GM19455 (cell line): ENCODE results near the gene DCLK2.
A peak's percentile ranks its signal among the peaks of the same experiment; 100 is the strongest.

Source experiments
- ATAC-seq: cut with Tn5 transposase; IDR thresholded peaks from one replicate; pipeline ENCODE4 v1.9.1; 2021; ENCODE audit not compliant: unreplicated experiment

The DCLK2 gene

DNA sequence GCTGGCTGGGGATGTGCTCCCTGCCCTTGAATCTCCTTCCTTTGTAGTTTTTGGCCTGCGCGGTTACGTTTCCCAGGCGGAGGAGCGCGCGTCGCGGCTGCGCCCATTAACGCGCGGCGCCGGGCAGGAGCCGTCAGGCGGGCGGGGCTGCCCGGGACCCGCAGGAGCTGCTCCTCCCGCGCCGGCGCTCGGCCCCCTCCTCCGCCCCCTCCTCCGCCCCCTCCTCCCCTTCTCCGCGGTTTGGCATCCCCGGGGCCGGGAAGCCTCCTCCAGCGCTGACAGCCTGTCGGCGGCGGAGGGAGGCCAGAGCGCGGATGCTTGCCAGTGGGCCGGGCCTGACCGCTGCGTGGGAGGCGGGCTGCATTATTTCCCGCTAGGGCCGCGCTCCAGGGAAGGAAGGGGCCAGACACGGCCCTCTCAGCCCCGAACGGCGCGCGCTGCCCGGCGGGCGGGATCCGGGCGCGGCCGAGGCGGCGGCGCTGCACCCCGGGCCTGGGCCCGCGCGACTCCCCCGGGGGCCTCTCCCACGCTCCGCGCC lies at the start of gene DCLK2:
Gene DCLK2 (plus strand): TSS at position 405 of the 538 bp plus-strand sequence. CDS start 583 bp downstream, outside the sequence.
- no peak for ATAC-seq

DNA sequence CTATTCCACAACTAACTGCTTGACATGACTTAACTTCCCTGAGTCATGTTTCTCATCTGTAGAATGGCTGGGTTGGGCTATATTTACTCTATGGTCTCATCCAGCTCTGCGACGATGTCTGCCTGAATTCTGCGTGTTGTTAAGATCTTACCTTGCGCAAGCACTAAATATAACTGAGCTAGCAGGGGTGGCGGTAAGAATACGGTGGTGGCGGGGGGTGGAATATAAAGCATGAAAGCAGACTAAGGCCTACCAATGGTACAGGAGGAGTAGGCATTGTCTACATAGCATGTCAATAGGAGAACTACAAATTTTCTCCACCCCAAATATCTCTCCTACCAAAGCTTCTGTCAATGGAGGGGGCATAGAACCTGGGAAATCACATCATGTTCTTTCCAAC lies 45.7 kb upstream of the DCLK2 start:
- no peak for ATAC-seq

DNA sequence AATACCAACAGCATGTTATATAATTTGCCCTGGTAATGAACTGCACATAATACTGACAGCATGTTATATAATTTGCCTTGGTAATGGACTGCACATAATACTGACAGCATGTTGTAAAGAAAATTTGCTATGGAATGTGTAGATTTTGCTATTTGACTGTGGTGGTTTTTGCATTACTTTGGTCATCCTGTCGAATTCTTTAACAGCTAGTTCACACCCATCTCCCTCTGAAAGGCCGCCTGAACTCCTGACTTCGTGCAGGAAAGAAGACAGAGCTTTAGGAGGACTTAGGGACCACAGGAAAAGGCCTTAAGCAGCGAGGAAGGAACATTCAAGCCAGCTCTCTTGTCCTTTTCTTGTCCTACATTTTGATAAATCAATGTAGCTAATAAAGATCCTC lies 45.2 kb upstream of the DCLK2 start:
- no peak for ATAC-seq

DNA sequence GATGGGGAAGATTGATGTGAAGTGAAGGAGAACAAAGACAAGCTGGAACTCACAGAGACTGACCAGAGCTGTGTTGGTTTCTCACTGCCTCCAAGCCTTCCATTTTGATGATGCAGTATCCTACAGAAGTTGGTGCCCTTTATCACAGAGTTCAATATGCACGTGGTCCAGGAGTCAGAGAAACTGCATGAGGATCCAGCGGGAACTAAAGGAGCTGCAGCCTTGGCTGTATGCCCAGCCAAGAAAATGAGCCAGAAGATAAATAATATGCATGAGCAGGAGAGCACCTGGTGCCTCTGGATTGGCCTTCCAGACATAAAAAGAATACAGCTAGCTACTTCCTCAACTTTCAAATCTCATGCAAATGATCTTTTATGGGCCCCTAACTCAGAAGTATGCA lies 44.3 kb upstream of the DCLK2 start:
- no peak for ATAC-seq

DNA sequence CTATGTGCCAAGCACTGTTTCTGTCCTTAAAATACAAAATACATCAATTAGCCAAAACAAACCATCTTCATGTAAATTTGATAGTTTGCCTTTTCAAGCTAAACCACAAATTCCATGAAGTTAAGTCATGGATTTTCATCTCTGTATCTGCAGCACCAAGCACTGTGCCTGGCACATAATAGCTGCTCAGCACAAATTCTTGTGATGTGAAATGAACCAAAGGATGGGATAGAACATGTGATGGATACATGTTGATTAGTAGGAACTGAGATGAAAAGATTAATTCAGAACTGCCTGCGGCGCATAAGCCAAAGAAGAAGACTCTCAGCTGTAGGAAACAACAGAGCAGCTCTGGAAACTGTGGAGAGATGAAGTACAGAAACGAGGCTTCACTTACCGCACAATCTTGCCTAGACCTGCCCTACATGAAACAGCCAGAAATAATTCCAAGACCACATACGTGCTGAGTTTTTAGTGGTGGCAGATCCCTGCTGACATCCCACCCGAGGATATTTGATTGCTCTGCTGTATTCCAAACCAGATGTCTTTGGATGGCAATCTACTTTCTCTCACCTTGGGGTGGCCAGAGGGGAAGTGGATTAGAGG lies 40.9 kb upstream of the DCLK2 start:
- no peak for ATAC-seq

DNA sequence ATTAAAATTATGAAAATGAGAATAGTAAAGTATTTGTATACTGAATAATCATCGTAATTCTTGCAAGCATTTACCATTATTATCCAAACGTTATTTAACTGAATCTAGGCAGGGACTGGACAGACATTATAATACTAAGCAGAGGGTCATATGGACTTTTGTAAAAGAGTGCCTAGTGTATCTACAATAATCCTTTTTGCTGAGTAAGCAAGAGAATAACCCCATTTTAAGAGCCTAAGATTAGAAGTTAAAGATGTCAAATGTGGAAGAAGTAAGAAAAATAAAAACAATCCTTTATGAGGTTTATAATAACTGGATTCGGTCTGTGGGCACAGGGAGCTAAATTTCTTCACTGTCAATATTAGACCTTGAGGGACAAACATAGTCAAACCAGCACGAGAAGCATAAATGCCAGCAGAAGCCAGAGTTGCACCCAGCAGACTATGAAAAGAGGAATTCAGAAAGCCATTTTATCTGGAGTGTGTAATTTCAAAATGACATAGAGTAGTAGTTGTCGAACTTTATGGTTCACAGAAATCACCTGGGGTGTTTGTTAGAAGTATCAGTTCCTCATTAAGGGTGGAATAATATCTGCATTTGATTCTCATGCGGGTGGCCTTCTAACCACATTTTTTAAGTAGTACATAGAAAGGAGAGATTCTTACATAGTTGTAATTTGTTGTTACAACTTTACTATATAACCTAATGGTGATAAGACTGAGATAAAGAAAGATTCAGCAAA lies 39.7 kb upstream of the DCLK2 start:
- ATAC-seq = peak; percentile 94

DNA sequence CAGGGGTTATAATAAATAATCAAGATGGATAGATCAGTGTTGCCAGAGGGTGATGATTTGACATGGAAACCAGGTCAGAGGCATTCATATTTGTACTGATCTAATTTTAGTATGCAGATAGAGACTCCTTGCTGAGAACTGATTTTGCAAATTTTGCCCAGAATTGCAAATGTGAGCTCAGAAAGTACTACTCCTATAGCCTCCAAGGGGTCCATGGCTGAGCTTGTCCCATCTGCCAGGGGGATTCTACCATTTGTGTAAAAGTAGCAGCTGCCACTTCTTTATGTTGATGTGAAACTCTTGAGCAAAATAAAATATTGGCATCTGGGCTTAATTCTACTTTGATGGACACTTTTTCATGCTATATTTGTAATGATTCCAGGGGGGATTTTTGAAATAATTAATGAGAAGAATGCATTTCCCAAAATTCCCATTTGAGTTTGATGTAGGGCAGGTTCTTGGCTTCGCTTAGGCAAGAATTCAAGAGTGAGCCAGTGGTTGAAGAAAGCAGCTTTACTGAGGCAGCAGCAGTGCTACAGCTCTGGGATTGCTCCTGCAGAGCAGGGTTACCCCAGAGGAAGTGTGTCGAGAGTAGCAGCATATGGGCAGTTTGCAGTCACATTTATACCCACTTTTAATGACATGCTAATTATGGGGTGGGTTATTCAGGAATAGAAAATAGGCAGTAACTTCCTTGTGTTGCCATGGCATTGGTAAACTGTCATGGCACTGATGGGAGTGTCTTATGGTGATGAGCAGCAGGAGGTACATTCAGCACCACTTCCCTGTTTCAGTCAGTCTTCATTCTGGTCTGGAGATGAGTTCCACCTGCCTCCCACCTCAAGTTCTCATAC lies 38.7 kb upstream of the DCLK2 start:
- ATAC-seq = no peak

DNA sequence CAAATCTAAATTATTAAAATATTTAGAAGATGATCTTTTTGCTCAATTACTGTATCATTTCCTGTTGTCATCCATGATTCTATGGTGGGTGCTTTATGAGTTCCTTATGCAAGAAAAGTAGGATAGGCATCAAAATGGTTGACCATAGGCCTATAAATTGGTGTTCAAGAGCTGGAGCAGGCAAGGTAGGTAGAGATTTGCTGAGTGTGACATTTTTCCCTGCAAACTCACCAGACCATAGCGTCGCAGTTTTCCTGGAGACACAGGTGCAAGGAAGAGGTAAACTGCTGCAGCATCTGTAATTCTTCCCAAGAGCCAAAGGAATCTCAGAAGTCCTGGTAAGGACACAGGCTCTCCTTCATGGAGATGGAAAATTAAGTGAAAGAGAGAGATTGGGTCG lies 33.7 kb upstream of the DCLK2 start:
- no peak for ATAC-seq

DNA sequence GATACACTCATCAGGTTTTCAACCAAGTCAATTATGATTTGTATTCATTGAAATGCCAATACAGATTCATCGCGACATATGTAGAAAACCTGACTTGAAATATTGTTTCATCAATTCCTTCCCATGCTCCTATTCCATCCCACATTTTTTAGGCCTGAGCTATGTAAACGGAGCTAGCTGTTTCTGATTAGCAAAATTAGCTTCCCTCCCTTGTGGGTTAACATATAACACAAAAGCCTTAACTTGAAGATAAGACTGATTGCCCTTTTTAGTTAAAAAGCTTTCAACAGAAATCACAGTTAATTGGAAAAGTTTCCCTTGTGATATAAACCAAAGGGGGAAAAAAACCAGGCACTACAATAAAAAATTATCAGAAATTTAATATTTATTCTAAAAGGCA lies 32.8 kb upstream of the DCLK2 start:
- no peak for ATAC-seq

DNA sequence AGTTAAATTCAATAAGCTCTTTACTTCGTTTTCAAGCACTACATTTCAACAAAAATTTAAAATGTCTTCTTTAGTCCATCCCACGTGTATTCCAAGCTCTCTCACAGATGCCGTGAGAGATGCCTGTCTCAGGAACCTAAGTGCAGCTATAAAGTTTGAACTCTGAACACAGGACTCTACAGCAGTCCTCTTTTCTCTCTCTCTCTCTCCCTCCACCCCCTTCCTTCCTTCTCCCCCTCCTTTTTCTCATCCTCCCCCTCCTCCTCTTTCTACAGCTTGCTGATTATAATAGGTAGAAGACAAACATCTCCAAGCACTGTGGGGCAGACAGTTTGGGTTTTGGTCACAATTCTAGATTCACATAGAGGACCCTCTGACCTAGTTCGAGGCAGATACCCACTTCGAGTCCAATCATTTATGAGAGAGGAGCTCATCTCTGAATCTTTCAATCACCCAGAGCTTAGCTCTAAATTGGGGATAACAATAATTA lies 31.5 kb upstream of the DCLK2 start:
- no peak for ATAC-seq

DNA sequence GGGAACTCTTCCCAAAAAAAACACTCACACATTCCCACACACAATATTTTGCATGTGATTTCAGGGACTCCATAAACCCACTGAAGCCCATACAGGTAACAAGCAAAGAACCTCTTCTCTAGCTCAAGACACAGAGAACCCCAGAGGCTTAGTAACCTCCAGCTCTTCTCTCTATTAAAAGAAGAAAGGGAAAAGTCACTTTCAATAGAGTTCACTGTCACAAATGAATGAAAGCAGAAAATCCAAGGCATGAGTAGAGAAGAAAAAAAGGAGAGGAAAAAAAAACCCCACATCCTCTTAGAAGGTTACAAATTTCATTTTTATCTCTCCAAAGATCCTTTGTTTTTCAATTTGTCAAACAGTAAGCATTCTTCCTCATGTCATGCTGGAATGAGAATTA lies 30.7 kb upstream of the DCLK2 start:
- no peak for ATAC-seq

DNA sequence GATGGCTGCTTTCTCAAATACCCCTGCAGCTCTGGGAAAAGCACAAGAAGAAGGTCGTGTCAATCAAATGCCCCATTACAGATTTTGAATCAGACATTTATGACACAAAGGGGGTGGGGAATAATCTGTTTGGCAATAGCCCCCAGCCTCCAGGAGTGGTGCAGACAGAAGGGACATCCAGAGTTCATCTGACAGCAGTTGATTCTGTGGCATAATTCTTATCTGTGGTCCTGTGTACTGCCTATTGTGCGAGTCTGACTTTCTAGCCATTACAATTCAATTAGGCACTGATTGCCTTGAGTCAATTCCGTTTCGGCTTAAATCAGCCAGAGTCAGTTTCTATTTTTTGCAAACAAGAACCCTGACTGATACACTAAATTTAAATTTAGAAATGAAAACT lies 28.6 kb upstream of the DCLK2 start:
- no peak for ATAC-seq

DNA sequence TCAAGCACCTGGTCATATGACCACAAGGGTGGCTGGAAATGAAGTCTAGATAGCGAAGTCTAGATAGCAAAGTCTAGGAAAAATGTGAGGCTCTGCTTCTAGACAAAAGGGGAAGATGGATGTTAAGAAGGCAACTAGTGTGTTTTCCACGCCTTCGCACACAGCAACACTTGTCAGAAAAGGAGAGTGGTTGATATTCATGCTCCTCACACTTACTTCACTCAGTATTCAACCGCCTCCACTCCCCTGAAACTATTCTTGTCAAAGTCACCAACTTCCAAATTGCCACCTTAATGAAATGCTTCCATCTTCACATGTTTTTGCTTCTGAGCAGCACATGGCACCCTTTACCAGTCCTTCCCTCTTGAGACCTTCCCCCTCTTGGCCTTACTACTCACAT lies 27.7 kb upstream of the DCLK2 start:
- ATAC-seq = no peak

DNA sequence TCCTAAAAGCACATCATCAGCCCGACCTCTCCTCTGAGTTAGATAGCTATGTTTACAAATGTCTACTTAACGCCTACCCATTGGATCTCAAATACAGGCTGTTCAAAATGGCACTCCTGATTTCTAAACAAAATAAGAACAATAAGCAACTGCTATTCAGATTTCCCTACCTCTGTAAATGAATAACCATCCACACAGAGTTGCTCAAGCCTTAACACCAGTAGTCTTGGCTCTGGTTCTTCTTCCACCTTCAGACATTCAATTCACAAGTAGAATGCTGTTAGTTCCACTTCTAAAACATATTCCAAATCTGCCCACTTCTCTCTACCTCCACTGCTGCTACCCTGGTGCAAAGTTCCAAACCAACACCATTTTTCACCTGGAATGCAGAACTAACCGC lies 27.1 kb upstream of the DCLK2 start:
- ATAC-seq = no peak

DNA sequence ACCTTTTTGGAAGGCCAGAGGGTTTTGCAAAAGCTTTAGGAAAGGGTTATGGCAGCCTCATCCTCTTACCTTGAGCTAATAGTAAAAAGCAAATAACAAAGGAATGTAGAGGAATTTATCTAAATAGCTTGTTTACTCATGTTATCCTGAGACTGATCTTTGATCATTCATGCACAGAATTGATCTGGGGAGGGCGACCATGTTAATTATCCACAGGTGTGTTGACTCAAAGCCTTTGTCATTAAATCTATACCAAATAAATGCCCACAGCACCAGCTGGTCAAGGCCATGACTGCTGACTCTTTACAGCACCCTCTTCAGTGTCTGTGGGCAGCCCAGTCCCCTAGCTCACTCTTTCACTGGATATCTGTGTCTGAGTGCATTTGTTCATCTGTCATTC lies 22.8 kb upstream of the DCLK2 start:
- no peak for ATAC-seq

DNA sequence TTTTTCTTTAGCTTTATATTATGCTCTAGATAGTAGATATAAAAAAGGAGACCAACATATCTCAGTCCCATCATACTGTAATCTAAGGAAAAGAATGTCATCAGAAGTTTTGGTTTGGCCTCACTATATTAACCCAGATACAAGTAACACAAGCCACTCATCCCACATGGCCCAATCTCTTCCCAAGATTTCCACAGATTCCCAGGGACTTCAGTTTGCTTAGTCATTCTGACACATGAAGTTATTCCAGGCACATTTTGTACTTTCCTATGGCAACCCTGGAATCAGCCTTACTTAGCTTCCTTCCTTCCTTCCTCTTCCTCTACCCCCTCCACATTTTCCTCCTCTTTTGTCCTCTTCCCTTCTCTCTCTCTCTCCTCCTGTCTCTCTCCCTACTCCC lies 21.7 kb upstream of the DCLK2 start:
- no peak for ATAC-seq

DNA sequence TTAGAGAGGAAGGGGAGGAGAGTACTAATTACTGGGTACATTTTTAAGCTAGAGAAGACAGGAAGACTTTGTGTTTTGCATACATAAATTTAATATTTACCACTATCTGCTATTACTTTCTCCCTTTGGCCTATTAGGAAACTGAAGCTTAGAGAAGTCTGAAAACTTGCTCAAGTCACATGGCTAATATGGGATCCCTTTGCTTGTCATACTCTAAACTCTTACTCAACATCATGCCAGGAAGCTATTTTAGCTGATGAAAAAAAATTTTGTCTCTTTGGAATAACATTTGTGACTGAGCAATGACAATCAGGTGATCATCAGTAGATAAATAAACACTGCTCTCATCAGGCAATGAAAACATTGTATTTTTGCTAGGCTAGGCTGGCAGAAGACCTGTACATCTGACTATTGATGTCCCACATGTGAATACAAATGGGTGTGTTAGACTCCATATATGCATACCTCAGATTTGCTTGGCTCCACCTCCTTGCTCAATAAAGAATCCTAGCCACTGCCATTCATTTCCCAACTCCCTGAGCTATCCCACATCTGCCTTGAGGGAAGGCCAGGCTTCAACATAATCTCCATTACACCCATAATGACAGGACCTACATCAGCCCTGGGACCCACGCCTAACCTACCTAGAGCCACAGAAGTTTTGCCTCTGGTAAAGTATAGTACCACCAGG lies 17.0 kb upstream of the DCLK2 start:
- no peak for ATAC-seq

DNA sequence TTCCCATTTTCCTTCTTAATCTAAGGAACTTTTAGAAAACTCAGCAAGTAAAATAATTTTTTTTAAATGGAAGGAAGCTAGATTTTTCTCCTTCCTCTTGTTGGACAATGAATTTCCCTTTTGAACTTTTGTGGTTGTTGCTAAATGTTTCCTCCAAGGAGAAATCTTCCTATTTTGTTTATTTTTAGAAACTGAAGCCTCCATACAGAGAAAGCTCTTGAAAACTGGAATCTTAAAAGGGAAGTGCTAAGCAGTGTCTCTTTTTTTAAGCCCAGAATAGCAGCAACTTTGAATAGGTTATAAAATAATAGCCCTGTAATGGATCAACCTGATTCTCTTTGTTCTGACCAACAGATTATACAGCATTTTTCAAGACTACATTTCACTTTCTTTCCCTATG lies 15.1 kb upstream of the DCLK2 start:
- no peak for ATAC-seq

DNA sequence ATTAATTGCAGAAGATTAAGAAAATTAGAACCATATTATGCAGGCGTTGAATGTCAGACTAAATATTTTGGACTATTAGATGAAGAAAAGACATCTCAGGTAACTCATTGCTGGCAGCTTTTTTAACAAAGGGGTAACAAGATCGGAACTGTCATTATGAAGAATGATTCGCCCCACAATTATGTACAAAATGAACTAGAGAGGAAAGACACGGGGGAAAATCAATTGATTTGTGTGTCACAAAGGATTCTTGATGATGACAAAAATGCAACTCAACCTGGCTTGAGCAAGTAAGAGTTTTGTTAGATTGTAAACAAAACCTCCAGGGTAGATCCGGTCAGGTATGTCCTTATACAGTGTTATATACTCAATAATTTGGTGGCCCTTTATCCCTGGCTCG lies 12.5 kb upstream of the DCLK2 start:
- no peak for ATAC-seq

DNA sequence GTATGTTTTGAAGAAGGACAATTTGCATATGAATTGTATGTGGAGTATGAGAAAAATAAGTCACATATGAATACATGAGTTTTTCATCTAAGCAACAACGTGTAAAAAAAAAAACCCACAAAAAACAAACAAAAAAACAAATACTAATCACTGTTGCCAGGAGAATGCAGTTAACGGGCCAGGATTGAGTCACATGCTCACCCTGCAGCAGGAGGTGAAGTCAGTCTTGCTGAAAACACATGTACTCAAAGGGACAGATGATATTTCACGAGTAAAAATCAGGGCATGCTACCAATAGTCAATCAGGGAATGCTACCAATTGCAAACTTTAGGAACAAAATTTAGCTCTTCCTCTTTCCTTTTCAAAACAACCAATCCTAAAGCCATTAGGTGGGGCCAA lies 10.4 kb upstream of the DCLK2 start:
- no peak for ATAC-seq
